B cell (primary cell): Measurements from ENCODE around the gene PYCR2.
"Not testable (repeated sequence)": the region's sequence is repeated elsewhere in the genome, so short reads cannot be mapped to it uniquely, and the experiment has no call there.

Source experiments
- CTCF ChIP-seq: fragments of 200-600 bp; IDR thresholded peaks from one replicate; pipeline ENCODE4 v1.8.0; 2022; ENCODE audit warnings: antibody characterized with exemption, mild to moderate bottlenecking
- EZH2 ChIP-seq: IDR thresholded peaks from 2 replicates; pipeline ENCODE4 v1.6.1; 2012; ENCODE audit warnings: borderline replicate concordance, low read depth, mild to moderate bottlenecking, moderate library complexity, low read length; ENCODE audit not compliant: insufficient read depth, poor library complexity, severe bottlenecking

GRCh38 chr1:225970592-225971157 lies 46.6 kb upstream of the PYCR2 start:
- TF ChIP-seq EZH2, CTCF: not testable (repeated sequence)
